Muscle of arm (tissue), 12 donors: ENCODE measurements around the gene A3GALT2. TPM values are rescaled to one million over a fixed set of nuclear protein-coding genes. Genes with fewer than 3 reads are reported as not detected.

Experiments used
- DNase-seq: peaks from one replicate; pipeline ENCODE4 v3.0.0-alpha.2; 2013
- polyA plus RNA-seq, 12 donors: library from polyadenylated mRNA; unstranded; fragments of 120-200 nt; gene quantifications; one replicate each; pipeline ENCODE4 v1.2.1, GENCODE V29; 2013; ENCODE audit not compliant: insufficient read length in 12 of 12

The A3GALT2 gene
- polyA plus RNA-seq, 12 donors: not detected

DNA sequence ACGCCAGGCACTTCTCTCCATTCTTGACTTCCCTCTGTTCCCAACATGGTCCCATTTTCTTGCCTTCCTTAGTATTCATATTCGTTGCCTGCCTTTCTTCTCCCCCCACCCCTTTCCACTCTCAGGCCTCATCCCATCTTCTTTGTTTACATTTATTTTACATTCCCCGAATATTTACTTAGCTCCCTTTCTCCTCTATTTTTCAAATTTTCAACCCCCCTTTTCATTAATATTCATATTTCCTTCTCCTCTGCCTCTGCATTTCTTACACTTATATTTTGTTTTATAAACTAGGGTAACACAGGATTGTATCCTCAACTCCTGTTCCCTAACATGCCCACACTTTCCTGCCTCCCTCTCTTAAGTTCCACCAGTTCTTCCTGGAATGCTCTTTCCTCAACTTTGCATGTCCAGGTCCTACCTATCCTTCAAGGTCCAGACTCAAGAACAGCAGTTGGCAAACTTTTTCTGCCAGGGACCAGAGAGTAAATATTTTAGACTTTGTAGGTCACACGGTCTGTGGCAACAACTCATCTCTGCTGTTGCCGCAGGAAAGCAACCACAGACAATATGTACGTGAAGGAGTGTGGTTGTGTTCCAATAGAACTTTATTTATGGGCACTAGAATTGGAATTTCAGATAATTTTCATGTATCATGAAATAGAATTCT is 29.8 kb upstream of the A3GALT2 start:
- DNase-seq: no peak

DNA sequence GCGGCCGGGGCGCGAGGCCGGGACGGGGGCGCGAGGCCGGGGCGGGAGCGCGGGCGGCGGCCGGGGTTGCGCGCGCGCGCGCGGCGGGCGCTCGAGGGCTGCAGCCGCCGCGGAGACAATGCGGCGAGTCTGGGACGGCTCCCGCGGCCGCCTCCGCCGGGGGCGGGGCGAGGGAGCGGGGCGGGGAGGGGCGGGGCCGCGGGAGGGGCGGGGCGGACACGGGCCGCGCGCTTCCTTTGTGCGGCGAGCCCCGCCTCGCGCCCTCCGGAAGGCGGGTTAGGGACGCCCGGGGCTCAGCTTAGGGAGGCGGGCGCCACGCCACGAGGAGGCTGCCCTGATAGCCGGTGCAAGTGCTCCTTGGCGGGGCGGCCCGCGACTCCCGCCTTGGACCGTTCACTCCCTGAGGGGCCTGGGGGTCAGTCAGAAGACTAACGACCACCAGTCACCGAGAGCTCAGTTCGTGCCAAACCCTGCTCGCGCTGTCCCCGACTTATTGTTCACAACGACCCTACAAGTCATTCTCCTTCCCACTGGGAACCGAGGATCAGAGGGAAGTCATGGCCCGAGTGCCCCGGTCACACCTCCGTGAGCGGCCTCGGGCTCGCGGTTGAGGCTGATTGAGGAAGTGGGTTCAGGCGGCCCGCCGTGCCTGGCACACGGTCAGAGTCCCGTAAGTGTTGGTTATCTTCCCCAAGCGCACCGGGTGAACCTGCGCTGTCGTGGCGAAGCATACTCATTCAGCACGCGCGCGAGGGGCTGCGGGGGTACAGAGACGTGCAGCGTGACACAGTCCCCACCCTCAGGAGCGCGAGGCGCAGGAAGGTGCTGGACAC is 29.1 kb upstream of the A3GALT2 start:
- DNase-seq: peak; percentile 76

DNA sequence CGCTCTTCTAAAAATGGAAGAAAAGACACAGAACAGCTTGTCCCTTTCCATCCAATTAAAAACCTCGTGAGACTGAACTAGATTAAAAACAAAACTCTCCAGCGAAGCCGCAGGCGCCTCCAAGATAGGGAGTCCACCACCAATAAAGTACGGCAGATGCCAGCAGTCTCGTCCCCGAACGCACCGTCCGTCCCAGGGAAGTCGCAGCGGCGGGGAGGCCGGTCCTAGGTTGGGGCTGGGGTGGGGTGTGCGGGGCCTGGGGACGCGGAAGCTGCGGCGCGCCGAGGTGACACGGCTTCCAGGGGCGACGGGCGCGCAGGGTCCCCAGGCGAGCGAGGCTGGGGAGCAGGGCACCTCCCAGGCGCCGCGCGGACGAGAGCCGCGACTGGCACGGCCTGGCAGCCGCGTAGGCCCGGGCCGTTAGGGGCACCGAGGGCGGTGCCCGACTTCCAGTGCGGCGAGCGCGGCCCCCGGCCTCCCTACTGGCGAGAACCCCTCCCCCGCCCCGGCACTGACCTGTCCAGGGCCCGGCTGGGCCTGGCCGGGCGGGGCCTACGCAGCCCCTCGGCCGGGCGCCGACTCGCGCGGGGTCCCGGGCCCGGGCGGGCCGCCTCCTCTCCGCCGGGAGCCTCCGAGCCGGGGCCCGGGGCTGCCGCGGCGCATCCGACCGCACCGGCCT is 28.3 kb upstream of the A3GALT2 start:
- DNase-seq: no peak

- DNase-seq: no peak
These were observed 27.8 kb upstream of the A3GALT2 start for GRCh38 chr1:33348676-33349080.

DNA sequence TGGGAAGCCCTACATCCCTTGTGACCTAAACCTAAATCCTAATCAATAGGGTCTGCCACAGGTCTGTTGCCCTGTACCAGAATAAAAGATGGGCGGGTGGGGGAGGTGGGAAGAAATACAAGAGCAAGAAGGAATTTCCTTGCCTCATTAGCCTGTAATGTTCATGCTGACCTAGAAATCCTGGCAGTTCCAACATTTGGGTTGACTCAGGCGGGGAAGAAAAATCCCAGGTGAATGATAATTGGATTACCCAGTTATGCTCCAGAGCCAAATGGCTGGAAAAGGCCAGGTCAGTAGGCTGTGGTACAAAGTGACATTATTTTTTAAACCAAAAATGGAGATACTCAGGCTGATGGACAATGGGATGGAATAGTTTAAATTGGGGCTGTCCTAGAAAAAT is 27.3 kb upstream of the A3GALT2 start:
- no peak for DNase-seq

DNA sequence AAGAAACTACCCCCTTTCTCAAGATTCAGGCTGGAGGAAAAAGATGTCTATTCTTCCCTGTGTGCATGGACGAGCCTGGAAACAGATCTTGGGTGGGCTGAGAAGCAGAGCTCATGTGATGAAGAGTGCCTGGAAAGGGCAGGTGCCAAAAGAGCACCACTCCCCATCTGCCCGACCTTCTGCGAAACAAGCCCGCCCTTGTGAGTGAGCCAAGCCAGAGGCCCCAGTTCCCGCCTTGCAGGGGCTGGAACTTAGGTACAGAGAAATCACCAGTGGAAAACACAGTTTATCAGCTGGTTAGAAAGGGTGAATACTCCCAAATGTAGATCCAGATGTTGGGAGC is 26.7 kb upstream of the A3GALT2 start:
- DNase-seq: no peak

DNA sequence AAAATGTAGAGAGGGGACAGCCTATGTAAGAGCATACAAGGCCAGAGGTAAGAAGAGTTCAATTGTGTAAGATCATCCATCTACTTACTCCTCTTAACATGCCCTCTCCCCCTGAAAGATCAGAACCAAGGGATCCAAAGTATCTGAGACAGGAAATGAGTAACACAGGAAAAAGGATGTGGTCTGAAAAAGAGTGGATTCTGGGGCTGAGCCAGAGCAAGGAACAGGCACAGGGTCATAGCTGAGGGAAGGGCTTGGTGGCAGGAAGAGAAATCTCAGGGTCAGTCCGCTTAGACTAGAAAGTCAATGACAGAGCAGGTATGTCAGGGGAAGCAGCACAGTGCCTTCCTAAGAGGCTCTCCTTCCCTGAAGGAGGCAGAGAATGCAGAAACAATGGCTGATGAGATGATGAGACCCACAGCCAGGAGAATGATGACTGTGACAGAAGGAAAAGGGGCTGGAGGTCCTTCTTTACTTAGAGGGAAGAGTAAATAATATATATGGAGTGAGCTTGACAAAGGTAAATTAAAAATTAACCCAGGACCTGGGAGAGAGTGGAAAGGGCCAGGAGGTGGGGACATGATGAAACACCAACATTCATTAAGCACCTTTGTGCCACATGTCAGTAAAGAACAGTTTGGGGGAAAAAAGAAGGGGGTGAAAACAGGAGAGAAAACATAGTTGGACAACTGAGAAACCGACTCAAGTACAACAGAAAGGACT is 26.2 kb upstream of the A3GALT2 start:
- no peak for DNase-seq

DNA sequence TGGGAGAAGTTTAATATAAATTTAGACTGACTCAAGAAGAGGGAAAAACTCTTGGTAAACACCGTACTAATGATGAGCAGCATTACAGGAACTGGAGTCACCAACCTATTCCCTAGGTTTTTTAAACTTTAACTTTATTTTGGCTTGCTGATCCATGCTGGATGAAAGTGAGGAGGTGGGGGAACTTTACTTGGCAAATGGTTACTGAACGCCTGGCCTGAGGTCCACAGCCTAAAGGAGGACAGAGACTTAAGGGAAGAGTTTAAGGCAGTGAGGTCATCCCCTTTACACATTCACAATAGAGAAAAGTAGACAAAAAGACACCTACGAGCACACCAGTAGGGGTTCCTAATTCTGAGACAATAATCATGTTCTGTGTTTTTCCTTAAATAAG is 25.6 kb upstream of the A3GALT2 start:
- DNase-seq: no peak

GRCh38 chr1:33344896-33345560 is 24.1 kb upstream of the A3GALT2 start:
- DNase-seq: no peak

- DNase-seq: no peak
These were observed 22.6 kb upstream of the A3GALT2 start for GRCh38 chr1:33343539-33343938.

GRCh38 chr1:33342041-33342723 is 21.3 kb upstream of the A3GALT2 start:
- DNase-seq: peak; percentile 76

GRCh38 chr1:33341190-33341589 is 20.3 kb upstream of the A3GALT2 start:
- no peak for DNase-seq

- DNase-seq: no peak
These were observed 18.5 kb upstream of the A3GALT2 start for GRCh38 chr1:33339413-33339812.

GRCh38 chr1:33338440-33339211 is 17.7 kb upstream of the A3GALT2 start:
- DNase-seq: peak; percentile 40

GRCh38 chr1:33338048-33338439 is 17.1 kb upstream of the A3GALT2 start:
- DNase-seq: no peak

- no peak for DNase-seq
These were observed 16.5 kb upstream of the A3GALT2 start for GRCh38 chr1:33337441-33337840.

DNA sequence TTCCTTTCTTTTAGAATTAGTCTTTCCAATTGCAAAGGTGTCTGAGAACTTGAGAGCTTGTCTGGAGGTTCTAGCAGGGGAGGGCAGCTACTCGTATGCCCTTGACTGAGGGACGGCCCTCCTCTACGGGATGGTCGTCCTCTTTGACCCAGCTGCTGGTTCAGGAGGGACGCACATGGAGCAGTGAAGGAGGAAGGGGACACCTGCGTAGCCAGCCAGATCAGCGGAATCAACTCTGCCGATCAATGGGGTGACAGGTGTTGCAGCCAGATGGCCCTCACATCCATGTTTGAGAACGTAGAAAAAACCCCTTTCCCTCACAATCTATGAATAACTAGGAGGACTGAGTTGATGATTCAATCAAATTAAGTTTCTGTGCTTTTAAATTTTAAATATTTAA is 15.7 kb upstream of the A3GALT2 start:
- no peak for DNase-seq

GRCh38 chr1:33335020-33335419 is 14.1 kb upstream of the A3GALT2 start:
- no peak for DNase-seq

GRCh38 chr1:33334081-33334552 is 13.2 kb upstream of the A3GALT2 start:
- DNase-seq: no peak

DNA sequence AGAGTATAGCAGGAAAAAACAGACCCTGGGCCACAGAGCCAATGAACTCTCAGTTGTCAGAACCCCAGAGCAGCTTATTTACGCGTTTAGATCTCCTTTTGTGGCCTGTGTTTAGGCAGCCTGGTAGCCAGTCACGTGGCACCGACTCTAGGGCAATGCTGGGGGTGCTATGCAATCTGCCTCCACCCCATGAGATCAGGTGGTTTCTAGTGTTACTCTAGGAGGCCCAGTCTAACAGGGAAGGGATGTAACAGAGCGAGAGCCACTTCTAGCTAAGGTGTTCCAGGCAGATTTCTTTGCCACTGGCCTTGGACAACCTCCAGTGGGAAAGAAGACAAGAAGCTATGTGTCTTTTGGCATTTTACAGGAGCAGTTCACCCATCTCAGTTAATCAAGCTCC is 12.0 kb upstream of the A3GALT2 start:
- no peak for DNase-seq
